Fibroblast of lung (primary cell): ENCODE data around the gene STARD13.

Experiments
- EZH2 ChIP-seq: IDR thresholded peaks from 2 replicates; pipeline ENCODE4 v1.5.1; 2012; ENCODE audit warnings: low read length, control low read depth, mild to moderate bottlenecking; ENCODE audit errors: missing control alignments
- TF ChIP-seq, protein P1 (sequence below), 2 donors: IDR thresholded peaks in 1 of 2; conservative IDR thresholded peaks in 1 of 2; 1 replicate in 1 of 2; 2 replicates in 1 of 2; pipeline ENCODE4 v1.5.1; 2011 to 2012; ENCODE audit warnings: low read length in 2 of 2, control low read depth in 1 of 2, inconsistent platforms in 1 of 2, low read depth in 1 of 2, mild to moderate bottlenecking in 1 of 2

DNA sequence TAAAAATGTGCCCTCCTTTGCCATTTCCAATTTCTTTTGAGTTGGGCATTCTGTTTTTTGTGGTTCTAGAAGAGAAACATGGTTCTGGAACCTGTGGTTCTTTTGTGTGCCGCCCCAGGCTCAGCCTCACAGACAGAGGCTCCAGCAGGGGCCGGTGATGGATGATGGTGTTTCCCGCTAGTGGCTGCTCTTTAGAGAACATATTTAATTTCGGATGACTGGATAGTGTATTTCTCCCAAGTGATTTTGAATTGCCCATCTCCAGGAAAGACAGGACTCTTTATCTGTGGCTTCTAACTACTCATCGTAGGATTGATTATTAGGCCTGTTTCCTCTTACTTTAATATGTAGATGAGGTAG lies 194.2 kb downstream of the STARD13 start:
- TF ChIP-seq, protein P1, sequence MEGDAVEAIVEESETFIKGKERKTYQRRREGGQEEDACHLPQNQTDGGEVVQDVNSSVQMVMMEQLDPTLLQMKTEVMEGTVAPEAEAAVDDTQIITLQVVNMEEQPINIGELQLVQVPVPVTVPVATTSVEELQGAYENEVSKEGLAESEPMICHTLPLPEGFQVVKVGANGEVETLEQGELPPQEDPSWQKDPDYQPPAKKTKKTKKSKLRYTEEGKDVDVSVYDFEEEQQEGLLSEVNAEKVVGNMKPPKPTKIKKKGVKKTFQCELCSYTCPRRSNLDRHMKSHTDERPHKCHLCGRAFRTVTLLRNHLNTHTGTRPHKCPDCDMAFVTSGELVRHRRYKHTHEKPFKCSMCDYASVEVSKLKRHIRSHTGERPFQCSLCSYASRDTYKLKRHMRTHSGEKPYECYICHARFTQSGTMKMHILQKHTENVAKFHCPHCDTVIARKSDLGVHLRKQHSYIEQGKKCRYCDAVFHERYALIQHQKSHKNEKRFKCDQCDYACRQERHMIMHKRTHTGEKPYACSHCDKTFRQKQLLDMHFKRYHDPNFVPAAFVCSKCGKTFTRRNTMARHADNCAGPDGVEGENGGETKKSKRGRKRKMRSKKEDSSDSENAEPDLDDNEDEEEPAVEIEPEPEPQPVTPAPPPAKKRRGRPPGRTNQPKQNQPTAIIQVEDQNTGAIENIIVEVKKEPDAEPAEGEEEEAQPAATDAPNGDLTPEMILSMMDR (conservative IDR thresholded peaks at IDR 0.05 in 1 of 2, IDR thresholded peaks at IDR 0.05 in 1 of 2; ENCODE audit: low read depth in 1 of 2, low read length in 2 of 2), result no peak
- TF ChIP-seq EZH2, result no peak
